Measurements from ENCODE around the gene APOM.
A peak's percentile ranks its signal among the peaks of the same experiment; 100 is the strongest.

APOM gene

DNA sequence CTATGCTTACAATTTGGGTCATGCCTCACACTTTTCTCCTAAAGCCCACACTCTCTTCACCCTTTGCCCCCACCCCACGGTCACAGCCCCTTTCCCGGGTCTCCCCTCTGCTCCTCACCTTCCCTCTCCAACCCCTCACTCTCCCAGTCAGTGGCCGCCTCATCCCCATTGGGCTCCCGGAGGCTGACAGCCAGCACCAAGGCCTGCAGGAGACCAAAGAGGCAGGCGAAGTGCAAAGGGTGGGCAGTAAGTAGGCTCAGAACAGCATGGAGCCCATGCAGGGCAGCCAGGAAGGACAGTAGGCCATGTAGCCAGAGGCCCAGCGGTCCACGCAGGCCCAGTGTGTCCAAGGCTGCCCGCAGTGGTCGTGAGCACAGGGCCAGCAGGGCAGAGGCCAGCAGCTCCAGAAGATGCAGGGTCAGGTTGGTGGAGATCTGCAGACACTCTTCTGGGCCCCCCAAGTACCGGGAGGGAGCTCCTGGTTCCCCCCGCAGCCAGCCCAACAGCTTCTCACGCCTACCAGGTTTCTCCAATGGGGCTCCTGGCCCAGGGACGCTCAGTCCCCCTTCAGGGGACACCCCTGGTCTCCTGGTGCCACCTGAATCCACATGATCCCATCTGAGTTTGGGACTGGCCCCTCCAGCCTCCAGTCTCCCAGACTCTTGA lies 3.4 kb downstream of the APOM start:
- no peak for DNase-seq

DNA sequence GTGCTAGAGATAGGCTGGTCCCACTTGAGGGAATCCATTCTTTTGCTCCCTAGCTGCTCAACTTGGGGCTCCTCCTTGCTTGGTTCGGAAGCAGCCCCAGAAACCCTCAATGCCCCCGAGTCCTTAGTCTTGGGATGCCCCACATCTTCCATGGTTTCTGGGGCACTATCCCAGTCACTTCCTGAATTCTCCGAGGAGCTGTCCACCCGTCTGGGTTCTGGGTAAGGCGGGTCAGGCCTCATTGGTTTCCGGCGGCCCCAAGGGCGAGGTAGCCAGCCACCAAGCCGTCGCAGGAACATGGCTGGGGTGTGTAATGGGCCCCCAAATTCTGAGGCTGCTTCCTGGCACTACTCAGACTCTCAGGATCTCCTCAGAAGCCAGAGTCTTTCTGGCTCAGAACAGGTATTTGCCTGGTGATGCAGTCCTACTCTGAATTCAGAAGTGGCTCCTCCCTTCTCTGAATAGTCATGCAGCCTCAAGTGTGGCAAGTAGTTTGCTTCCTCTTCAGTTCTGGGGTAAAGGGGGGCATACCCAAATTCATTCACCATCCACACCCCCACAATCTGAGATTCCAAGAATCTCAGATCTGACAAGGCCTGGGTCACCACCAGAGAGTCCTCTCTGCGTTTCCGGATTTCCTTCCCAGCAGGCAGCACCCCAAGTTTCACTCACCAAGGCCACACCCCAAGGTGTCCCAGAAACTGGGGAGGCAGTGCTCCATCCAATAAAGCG lies 4.1 kb downstream of the APOM start:
- peak in 1 of 2 donors; percentile 54 for DNase-seq

DNA sequence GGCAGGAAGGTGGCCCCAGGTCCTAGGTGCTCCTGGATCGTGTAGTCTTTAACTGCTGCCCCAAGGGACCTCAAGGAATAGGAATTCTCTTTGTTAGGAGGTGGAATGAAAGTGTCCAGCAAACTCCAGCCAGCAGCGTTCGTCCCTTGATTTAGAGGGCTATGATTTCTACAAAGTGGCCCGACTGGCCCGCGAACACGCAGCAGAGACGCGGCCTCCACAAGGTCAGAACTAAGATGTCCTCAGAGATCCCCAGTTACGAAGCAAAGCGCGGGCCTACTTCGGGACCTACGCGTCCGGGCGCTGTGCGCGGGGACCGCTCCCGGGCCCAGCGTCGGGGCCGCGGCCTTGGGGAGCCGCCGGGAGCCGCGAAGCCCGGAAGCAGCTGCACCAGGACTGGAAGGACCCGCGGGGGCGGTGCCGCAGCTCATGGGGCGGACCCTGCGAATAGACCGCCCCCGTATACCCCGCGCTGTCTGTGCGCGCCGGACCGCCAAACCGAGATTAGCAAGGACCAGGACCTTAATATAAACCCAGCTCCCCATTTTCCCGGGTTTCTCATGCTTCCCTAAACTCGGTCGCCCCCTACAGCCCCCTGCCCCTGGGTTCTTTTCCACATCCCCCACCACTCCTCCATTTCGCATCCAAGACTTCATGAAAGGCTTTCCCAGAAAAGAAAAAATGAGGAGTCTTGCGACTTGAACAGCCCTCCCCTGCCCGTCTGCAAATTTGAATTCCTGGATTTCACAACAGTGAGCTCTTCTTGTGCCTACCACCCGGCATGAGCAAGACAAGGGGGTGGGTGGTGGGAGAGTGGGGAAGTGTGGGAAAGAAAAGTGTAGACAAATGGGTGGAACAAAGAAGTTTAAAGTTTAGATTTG lies 4.9 kb downstream of the APOM start, which contains the start of gene C6orf47:
TSS of gene C6orf47 (minus strand) at position 398 of the 881 bp plus-strand sequence. CDS start 831 bp downstream, outside the sequence.
- peak; percentile 76 to 82 for DNase-seq

- DNase-seq: no peak
These were observed 5.8 kb downstream of the APOM start for GRCh38 chr6:31661262-31662123.

DNA sequence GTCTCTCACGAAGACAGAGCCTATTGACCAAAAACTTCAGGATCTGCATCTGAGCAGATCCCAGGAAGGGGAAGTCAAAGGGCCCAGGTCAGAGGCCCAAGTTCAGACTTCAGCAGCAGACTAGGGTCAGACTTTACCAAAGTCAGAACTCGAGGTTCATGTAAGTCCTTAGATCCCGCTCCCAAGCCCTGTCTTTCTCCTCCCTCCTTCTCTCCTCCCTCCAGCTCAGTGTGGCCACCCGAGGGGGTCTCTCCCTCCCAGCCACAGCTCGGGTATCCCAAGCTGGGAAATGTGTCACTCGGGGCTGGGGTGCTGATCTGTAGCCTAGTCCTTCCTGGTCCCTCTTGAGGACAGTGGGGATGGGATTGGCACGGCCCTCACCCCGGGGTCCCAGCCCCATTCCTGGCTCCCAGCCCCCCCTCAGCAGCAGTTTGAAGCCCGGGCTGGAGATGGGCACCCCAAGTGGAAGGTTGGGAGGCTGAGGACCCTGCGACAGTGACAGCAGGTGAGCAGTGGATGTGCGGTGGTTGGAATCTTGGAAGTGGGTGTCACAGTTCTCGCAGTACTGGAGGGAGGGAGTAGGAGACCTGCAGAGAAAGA lies 6.5 kb downstream of the APOM start:
- DNase-seq: no peak

- DNase-seq: peak; percentile 43 to 48
These were observed 7.6 kb downstream of the APOM start for GRCh38 chr6:31663126-31663960.

DNA sequence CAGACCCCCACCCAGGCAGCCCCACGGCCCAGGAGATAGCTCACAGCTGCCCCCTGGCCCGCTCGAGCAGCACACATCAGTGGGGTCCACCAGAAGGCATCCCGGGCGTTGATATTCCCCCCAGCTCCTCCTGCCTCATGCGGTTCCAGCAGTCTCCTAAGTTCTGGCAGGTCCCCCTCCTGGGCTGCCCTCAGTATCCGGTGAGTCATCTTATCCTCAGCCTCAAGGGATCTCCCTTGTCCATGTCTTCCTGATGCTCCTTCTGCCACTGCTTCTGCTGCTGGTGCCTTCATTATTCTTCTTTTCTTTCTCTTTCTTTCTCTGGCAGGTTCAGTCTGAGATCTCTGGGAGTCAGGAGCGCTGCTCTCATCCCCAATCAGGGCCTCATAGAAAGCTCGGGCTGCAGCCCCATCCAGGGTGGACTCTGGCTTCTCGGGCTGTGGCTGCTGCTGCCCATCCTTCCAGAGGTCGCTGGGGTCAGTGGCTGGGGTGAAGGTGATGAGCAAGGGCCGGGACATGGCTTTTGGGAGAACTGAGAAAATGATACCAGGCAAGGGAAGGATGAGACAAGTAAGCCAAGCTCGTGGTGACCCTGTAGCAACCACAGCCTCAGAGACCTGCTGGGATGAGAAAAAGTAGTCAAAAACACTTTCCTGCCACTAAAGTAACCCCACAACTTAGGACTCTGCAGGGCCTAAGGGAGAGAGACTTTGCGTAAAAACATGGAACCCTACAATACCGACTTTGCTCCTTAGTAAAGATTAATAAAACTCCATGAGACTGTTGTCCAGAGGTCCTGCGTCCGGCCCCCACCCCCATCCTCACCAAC lies 8.5 kb downstream of the APOM start:
- no peak for DNase-seq

DNA sequence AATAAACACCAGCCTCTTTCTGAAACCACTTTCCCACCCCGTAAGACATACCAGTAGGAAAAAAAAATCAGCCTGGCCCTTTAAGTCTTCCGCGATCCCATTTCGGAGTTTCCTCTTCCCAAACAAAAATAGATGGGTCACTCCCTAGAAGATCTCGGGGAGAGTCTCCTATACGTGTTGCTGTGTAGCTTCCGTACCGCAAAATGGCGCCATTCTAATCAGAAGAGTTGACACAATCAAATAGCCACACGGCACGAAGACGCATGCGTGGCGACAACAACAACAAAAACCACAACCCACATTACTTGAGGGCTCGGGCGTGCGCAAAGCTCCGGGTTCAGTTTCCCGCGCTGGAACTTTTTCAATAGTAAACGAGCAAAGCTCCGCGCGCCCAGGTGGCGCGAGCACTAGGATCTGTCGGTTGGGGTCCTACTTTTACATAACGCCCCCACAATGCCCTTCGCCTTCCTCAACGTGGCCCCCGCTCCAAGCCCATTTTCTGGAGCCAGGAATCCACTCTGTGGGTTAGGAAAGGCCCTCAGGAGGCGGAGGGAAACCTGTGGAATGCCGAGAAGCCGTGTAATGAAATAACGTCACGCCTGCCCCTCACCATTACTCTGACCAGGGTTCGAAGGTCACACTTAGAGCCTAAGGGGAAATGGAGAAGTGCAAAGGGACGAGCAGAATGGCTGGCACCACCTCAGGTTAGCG lies 9.3 kb downstream of the APOM start, which contains the start of gene GPANK1:
TSS of gene GPANK1 (minus strand) at position 208 of the 711 bp plus-strand sequence. CDS start 519 bp downstream, outside the sequence.
- peak; percentile 94 to 95 for DNase-seq

DNA sequence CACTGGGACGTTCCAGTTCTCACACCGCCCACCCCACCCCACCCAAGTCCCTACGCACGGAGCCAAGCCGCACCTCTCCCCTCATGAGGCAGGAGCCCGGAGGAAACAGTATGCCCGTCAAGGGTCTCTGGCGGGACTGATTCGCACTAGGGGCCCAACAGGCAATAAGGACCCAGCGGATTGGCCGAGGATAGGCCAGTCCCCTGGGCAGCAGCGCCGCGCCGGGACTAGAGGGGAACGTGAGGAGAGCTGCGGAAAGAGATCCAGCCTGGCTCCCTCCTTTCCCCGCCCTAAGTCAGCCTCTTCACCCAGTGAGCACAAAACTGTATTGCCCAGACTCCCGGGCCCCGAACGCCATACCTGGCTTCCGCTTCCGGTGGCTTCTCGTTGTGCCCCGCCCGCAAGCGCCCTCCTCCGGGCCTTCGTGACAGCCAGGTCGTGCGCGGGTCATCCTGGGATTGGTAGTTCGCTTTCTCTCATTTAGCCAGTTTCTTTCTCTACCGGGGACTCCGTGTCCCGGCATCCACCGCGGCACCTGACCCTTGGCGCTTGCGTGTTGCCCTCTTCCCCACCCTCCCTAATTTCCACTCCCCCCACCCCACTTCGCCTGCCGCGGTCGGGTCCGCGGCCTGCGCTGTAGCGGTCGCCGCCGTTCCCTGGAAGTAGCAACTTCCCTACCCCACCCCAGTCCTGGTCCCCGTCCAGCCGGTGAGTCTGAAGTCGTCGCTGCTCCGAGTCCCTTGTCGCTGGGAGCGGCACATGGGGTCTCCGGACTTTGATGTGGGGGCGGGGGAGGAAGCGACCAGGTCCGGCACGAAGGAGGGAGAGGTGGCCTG lies 10.0 kb downstream of the APOM start, which contains the start of gene CSNK2B:
TSS of gene CSNK2B (plus strand) at position 580 of the 836 bp plus-strand sequence. CDS start 752 bp downstream, outside the sequence.
- DNase-seq: peak; percentile 98

DNA sequence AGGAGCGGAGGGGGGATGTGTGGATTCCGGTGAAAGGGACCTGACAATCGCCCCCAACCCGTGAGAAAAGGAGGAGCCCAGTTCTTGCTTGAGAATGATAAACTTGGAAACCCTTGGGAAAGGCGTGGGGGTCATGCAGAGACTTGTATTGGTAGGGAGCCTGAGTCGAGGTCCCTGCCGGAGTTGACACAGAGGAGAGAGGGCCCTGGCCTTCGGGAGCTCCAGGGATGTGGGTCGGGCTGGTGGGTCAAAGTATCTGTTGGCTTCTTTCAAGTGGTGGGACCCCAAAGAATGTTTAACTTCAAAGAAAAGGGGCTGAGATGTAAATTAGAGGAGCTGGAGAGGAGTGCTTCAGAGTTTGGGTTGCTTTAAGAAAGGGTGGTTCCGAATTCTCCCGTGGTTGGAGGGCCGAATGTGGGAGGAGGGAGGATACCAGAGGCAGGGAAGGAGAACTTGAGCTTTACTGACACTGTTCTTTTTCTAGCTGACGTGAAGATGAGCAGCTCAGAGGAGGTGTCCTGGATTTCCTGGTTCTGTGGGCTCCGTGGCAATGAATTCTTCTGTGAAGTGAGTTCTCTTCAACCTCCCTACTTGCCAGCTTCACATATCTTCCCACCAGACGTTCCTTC lies 10.8 kb downstream of the APOM start:
- peak; percentile 67 to 75 for DNase-seq

DNA sequence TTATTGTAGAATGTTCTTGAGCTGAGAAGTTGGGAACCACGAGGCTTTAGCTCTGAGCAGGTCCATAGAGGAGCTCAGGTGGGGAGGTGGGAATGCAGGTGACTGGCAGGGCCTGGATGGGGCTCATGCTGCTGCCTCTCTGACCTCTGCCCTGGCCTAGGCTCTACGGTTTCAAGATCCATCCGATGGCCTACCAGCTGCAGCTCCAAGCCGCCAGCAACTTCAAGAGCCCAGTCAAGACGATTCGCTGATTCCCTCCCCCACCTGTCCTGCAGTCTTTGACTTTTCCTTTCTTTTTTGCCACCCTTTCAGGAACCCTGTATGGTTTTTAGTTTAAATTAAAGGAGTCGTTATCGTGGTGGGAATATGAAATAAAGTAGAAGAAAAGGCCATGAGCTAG lies 14.0 kb downstream of the APOM start, which contains the start of gene LY6G5B:
TSS of gene LY6G5B (plus strand) at position 301 of the 400 bp plus-strand sequence. CDS start 975 bp downstream, outside the sequence.
- no peak for DNase-seq

DNA sequence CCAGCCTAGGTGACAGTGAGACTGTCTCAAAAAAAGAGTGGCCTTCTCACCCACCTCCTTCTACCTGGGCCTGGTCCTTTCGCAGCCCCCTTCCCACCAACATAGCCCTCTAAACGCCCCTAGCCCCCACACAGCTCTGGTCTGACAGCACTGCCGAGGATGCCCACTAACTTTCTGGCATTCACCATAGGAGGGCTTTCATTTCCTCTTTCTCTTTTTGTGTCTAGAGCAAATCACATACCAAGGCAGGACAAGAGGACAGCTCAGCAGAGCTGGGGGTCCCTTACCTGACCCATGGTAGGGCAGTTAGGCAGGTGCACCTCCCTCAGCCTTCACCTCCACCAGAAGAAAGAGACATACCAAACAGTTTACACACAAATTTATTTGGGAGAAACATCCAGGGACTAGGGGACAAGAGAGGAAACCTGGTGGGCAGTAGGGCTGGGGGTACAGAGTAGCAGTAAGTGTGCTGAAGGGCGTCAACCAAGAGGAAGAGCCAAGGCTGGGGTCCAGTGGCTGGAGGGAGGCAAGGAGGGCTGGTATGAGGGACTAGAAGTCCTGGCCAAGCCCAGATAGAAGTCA lies 20.7 kb downstream of the APOM start:
- no peak for DNase-seq

- DNase-seq: no peak
These were observed 21.2 kb downstream of the APOM start for GRCh38 chr6:31676904-31677303.

- no peak for DNase-seq
These were observed 22.3 kb downstream of the APOM start for GRCh38 chr6:31677955-31678354.

GRCh38 chr6:31680226-31681134 lies 24.8 kb downstream of the APOM start, which contains the start of gene LY6G5C:
LY6G5C (minus strand) TSS chr6:31681067; CDS start chr6:31680373, 694 bp downstream.
- DNase-seq: peak; percentile 50 to 73
